NCI-H146 treated with DMSO at 0.1 percent for 48 hours (cell line): ENCODE results near the gene HS2ST1.
"Not testable (repeated sequence)": the region's sequence is repeated elsewhere in the genome, so short reads cannot be mapped to it uniquely, and the experiment has no call there.

Source experiments
- DNase-seq: peaks from one replicate; lab custom pipeline; 2025; ENCODE audit not compliant: unreplicated experiment; lab: John Stamatoyannopoulos, UW

HS2ST1 gene

DNA sequence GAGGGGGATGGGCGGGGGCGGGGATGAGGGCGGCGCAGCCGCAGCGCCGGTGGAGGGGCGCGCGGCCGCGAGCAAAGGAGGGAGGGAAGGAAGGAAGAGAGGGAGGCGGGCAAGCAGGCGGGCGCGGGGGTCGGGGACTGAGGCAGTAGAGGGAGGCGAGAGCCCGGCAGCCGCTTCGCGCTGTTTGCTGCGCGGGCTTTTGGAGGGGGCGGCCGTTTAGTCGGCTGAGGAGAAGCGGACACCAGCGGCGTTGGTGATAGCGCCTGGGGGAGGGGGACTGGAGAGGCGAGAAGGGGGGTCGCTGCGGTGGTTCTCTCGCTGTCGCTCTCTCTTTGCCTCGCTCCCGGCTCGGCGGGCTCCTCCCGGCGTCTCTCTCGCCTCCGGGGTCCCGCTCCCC, at the start of gene HS2ST1:
Gene HS2ST1 (plus strand): TSS at position 35 of the 397 bp plus-strand sequence.
- DNase-seq, result no peak

DNA sequence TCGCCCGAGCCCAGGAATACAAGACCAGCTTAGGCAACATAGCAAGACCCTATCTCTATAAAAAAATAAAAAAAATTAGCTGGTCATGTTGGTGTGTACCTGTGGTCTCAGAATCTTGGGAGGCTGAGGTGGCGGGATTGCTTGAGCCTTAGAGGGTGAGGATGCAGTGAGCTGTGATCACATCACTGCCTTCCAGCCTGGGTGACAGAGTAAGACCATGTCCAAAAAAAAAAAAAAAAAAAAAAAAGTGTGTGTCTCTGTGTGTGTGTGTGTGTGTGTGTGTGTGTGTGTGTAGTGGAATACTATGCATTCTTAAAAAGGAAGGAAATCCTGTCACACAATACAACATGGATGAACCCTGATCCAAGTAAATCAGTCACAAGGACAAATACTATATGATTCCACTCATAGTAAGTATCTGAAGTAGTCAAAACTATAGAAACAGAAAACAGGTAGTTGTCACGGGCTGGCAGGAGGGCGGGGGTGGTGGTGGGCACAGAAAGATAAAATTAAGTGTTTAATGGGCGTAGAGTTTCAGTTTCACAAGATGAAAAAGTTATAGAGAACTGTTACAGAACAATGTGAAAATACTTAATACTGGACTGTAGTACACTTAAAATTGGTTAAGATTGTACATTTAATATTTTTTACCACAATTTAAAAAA, 48.3 kb upstream of the HS2ST1 start:
- DNase-seq, result no peak

DNA sequence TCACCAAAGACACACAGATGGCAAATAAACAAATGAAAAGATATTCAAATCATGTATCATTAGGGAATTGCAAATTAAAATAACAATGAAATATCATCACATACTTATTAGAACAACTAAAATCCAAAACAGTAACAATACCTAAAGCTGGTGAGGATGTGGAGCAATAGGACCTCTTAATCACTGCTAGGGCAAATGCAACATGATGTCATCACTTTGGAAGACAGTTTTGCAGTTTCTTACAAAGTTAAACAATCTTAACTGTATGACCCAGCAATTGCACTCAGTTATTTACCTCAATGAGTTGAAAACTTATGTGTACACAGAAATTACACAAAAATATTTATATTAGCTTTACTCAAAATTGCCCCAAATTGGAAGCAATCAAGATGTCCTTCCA, 47.8 kb upstream of the HS2ST1 start:
- DNase-seq, result no peak

DNA sequence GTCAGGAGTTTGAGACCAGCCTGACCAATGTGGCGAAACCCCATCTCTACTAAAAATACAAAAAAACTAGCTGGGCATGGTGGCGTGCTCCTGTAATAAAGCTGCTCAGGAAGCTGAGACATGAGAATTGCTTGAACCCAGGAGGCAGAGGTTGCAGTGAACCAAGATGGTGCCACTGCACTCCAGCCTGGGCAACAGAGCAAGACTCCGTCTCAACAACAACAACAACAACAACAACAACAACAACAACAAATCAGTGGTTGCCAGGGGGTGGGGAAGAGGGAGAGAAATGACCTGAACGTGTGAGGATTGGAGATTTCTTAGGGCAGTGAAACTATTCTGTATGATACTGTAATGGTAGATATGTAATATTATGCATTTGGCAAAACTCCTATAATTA, 47.2 kb upstream of the HS2ST1 start:
- not testable (repeated sequence) for DNase-seq

DNA sequence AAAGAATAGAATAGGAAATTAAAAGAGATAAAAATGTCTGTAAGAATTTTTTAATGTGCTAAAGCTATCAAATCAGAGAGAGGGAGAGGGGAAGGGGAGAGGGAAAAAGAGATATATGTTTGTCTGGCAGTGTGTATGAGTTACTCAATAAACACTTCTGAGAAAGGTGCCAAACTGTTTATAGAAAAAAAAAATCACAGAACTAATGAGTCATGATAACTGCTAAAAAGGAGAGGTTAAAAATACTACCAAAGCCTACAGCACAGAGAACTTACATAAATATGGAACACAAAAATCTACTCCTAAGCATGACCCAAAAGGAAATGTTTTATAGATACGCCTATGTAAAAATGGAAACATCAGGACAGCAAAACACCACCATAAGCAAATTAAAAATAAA, 46.0 kb upstream of the HS2ST1 start:
- DNase-seq, result no peak

GRCh38 chr1:86871001-86871400, 43.4 kb upstream of the HS2ST1 start:
- DNase-seq, result no peak

- DNase-seq, result no peak
Measured at GRCh38 chr1:86872086-86872485, 42.3 kb upstream of the HS2ST1 start.

GRCh38 chr1:86875722-86876121, 38.7 kb upstream of the HS2ST1 start:
- no peak for DNase-seq

- no peak for DNase-seq
Measured at GRCh38 chr1:86887479-86888162, 26.8 kb upstream of the HS2ST1 start.

DNA sequence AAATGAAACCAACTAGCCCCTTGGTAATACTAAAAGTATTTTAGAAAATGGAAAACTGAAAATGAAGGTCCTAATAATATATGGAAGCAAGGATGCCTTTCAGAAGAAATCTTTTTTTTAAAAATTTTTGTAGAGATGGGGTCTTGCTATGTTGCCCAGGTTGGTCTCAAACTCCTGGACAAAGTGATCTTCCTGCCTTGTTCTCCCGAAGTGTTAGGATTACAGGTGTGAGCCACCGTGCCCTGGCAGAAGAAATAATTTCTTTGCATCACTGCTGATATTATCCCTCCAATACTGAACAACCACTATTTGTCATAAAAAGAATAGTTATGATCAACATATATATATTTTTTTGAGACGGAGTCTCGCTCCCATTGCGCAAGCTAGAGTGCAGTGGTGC, 26.1 kb upstream of the HS2ST1 start:
- no peak for DNase-seq

GRCh38 chr1:86899401-86899800, 15.0 kb upstream of the HS2ST1 start:
- DNase-seq, result not testable (repeated sequence)

DNA sequence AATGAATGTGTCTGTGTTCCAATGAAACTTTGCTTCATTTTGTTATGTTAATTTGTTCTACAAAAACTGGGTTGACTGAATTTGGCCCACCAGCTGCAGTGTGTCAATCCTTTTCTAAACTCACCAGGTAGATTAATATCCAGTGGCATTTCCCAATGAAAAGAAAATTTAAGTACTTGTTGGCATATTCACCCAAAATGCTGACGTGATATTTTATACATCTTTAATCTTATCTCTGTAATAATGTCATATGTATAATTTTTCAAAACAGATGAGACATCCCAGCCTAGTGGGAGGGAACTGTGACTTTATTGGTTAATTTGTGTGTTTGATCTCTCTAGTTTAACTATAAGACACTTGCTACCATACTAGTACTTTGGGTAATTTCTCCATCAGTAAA, 8.6 kb upstream of the HS2ST1 start:
- no peak for DNase-seq

DNA sequence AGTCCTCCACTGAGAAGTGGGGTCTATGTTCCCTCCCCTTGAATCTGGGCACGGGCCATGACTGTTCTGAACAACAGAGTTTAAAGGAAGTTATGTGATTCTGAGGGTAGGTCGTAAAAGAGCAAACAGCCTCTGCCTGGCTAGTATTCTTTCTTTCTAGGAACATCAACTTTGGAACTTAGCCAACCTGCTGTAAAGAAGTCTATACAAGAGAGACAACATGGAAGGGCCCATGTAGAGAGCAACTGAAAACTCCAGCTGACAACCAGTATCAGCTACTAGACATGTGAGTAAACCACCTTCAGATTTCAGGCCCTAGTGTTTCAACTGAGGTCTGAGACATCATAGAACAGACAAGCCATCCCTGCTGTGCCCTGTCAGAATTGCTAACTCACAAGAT, 8.0 kb upstream of the HS2ST1 start:
- no peak for DNase-seq

- no peak for DNase-seq
Measured at GRCh38 chr1:86912281-86912900, 2.0 kb upstream of the HS2ST1 start.

GRCh38 chr1:86913399-86913895, 988 bp upstream of the HS2ST1 start:
- no peak for DNase-seq

DNA sequence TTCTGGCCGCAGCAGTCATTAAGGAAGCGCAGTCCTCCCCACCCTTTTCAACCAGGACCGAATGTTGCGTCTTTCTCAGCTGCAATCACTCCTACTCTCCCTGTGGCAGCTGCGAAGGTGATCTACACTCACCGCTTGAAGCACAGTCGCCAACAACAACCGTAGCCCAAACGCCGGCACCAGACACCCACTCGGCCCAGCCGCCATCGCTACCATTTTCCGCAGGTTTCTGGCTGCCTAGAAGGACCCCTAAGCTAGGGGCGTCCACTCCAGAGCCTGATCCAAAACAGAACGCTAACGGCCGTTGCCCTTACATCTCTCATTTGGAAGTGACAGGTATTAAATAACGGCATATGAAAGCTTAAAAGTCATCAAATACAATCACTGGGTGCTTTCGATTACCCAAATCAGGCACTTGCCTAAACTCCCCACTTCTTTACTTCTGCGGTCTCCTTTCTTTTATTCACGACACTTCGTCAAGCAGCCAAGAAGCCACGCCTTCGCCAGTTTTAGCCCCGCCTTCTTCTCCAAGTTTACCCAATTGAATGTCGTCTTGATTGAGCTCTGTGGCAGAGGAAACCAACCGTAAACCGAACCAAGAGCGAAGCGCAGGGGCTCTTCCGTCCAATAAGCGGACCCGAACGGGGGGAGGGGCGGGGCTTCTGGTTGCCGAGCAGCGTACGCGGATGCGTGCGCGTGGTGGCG, 387 bp upstream of the HS2ST1 start, which contains the start of gene SELENOF:
Gene SELENOF (minus strand): TSS at position 231 of the 705 bp plus-strand sequence. CDS start 15 bp downstream, at position 216.
- peak; percentile 99 for DNase-seq

DNA sequence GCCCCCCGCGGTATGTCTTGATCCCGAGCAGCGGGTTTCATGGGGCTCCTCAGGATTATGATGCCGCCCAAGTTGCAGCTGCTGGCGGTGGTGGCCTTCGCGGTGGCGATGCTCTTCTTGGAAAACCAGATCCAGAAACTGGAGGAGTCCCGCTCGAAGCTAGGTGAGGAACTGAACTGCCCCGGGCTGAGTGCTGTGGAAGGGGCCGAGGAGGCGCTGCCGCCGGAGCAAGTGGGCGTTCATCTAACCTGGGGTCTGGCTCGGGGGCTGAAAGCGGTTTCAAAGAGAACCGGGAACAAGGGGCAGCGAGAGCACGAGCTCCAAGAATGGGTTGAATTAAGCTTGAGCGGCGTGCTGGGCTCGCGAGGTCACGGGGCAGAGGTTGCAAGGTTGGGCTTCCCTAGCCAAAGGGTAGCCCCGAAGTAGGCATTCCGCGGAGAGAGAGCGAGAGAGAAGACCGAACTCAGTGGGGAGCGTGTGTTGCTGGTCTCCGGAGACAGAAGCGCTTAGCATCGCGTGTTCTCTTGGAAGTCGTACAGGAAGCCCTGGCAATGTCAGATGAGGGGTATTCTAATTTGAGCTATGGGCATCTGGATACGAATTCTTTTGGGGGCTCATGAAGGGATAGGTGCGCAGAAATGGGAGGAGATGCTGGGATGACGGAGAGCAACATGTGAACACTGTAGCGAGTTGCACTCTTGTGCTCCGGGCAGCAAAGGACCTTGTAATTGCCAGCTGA, 732 bp downstream of the HS2ST1 start:
- peak; percentile 63 for DNase-seq

- DNase-seq, result no peak
Measured at GRCh38 chr1:86915737-86916235, 1.4 kb downstream of the HS2ST1 start.

DNA sequence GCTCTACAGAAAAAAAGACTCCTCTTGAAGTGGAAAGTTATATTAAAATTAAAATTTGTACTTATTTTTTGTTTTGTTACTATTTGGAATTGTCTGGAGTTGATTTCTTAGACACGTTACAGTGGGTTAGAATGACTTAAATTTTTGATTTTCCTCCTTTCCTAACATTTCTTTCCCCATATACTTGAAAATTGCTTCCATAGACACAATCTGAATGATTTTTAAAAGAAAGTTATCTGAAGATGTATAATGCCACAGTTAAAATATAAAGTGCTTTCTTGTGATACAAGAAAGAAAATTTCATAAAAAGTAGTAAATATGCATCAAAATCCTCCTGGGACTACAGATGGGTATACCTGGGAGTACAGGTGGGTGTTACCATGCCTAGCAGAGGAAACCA, 2.3 kb downstream of the HS2ST1 start:
- no peak for DNase-seq

DNA sequence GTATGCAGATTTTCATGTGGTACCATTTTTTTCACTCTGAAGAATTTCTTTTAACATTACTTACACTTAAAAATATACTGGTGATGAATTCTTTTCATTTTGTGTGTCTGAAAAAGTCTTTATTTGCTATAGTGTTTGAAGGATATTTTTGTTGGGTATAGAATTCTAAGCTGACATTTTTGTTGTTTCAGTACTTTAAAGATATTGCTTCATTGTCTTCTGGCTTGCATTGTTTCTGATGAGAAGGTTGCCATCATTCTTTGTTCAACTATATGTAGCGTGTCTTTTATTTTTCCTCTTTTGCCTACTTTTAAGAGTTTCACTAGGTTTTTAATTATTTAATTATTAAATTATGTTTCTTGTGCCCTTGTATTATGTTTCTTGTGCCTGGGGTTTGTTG, 8.0 kb downstream of the HS2ST1 start:
- DNase-seq, result no peak
